Stimulated activated memory B cell treated with anti-CD40 and anti-IgM and Interleukin-4, amounts not matched to agents 10 μg/mL and 1 μg/mL and 100 μg/mL, for 72 hours (primary cell): Measurements from ENCODE around the gene DCDC2B.
"Not testable (repeated sequence)": the region's sequence is repeated elsewhere in the genome, so short reads cannot be mapped to it uniquely, and the experiment has no call there.

Experiments
- ATAC-seq: fragments of 150-1000 bp; cut with Tn5 transposase; 2 replicates; pipeline ENCODE4 v1.10.0; 2021
- H3K27ac Mint-ChIP-seq: one replicate; pipeline ENCODE4 v1.8.0; 2022; ENCODE audit warnings: mild to moderate bottlenecking, mixed read lengths
- H3K27me3 Mint-ChIP-seq: one replicate; pipeline ENCODE4 v1.8.0; 2022; ENCODE audit warnings: mixed read lengths
- H3K36me3 Mint-ChIP-seq: one replicate; pipeline ENCODE4 v1.8.0; 2022; ENCODE audit warnings: mixed read lengths
- H3K4me1 Mint-ChIP-seq: one replicate; pipeline ENCODE4 v1.8.0; 2022; ENCODE audit warnings: mixed read lengths
- H3K4me3 Mint-ChIP-seq: one replicate; pipeline ENCODE4 v1.8.0; 2022; ENCODE audit warnings: mild to moderate bottlenecking, moderate library complexity, mixed read lengths
- H3K9me3 Mint-ChIP-seq: one replicate; pipeline ENCODE4 v1.8.0; 2022; ENCODE audit warnings: mixed read lengths

Gene DCDC2B

DNA sequence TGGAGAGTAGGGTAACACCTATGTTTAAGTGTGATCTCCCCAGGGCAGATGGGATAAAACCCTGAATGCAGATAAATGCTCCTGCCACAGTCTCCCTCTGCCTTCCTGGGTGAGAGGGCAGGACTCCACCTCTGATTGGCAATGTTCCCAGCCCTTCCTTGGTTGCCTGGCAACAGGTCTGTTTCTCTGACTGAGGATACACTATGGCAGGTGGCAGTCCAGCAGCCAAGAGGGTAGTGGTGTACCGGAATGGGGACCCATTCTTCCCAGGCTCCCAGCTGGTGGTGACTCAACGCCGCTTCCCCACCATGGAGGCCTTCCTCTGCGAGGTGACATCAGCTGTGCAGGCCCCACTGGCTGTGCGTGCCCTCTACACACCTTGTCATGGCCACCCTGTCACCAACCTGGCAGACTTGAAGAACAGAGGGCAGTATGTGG lies at the start of gene DCDC2B:
Gene DCDC2B, plus strand, starts transcription at position 199 of the 438 bp plus-strand sequence. Its CDS starts 5 bp downstream, at position 204.
- Mint-ChIP-seq H3K27ac (peak within 1 kb of the TSS; percentile 52), H3K4me1 (peaks cover 59% of the 10 kb centered on the region), H3K4me3 (no peak within 1 kb of the TSS), H3K9me3 (no peaks in the 10 kb centered on the region), H3K27me3 (no peaks in the 10 kb centered on the region), H3K36me3 (peaks cover 5% of the 10 kb centered on the region)
- ATAC-seq = no peak

- Mint-ChIP-seq H3K4me1 (peaks cover 6% of the 10 kb centered on the region), H3K27me3 (no peaks in the 10 kb centered on the region), H3K9me3 (no peaks in the 10 kb centered on the region), H3K27ac (peak overlapping the region; percentile 17), H3K36me3 (peaks cover 46% of the 10 kb centered on the region), H3K4me3 (no peak overlapping the region)
- peak; percentile 81 for ATAC-seq
Observed at GRCh38 chr1:32159189-32159588, 49.7 kb upstream of the DCDC2B start.

DNA sequence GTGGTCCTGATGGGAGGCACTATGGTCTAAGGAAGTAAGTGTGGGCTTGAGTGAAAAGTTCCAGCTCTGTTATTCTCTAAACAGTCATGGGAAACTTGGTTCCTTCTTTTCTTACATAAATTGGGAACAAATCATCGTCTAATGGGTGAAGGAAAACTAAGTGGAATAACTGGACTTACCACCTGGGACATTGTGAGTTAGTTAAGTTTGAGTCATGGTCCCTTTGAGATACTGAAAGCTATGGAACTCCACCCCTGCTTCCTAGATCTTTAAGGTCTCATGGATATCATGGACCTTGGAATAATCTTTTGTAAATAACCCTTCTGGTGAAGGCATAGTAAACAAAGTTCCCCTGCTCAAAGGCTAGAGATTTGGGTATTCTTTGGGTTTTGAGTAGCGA lies 45.5 kb upstream of the DCDC2B start:
- Mint-ChIP-seq H3K9me3 (no peaks in the 10 kb centered on the region), H3K36me3 (peaks cover 48% of the 10 kb centered on the region), H3K4me1 (no peaks in the 10 kb centered on the region), H3K4me3 (no peak overlapping the region), H3K27me3 (no peaks in the 10 kb centered on the region), H3K27ac (no peak overlapping the region)
- no peak for ATAC-seq

DNA sequence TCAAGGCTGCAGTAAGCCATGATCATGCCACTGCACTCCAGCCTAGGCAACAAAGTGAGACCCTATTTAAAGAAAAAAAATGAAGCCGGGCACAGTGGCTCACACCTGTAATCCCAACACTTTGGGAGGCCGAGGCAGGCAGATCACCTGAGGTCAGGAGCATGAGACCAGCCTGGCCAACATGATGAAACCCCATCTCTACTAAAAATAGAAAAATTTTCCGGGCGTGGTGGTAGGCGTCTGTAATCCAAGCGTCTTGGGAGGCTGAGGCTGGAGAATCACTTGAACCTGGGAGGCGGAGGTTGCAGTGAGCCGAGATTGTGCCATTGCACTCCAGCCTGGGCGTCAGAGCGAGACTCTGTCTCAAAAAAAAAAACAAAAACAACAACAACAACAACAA lies 43.3 kb upstream of the DCDC2B start:
- H3K36me3 Mint-ChIP-seq = peaks cover 58% of the 10 kb centered on the region
- not testable (repeated sequence) for H3K4me1 Mint-ChIP-seq, H3K4me3 Mint-ChIP-seq, H3K27me3 Mint-ChIP-seq, ATAC-seq, H3K27ac Mint-ChIP-seq, H3K9me3 Mint-ChIP-seq

- Mint-ChIP-seq H3K4me3 (no peak overlapping the region), H3K27ac (no peak overlapping the region)
- ATAC-seq = no peak
Observed at GRCh38 chr1:32170991-32171390, 37.9 kb upstream of the DCDC2B start.

DNA sequence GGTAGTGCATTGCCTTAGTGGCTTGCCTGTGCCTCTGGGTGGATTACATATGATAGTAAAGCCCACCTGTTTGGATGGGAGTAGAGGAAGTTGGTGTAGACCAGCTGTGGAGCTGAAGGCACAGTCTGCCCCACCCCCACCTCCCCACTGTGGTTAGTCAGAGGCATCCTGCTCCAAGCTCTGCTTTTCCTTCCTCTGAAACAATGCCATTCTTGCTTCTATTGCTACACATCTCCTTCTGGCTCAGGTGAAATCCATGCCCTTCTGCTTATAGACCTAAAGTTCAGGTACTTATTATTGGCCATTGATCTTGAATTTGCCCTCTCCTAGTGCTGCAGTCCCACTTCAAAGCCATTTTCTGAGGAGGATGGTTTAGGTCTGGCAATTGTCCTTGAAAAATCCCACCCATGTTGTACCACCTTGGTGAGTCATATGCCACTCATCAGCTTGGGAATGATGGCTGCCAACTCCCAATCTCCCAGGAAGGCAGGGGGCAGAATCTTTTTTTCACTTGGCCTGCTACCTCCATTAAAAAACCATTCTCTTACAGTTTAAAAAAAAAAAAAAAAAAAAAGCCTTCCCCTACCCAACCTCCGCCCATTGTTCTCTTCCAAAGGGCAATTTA lies 36.2 kb upstream of the DCDC2B start:
- H3K27ac Mint-ChIP-seq = no peak overlapping the region
- no peak overlapping the region for H3K4me3 Mint-ChIP-seq
- H3K27me3 Mint-ChIP-seq = no peaks in the 10 kb centered on the region
- H3K9me3 Mint-ChIP-seq = no peaks in the 10 kb centered on the region
- peaks cover 56% of the 10 kb centered on the region for H3K36me3 Mint-ChIP-seq
- no peak for ATAC-seq
- H3K4me1 Mint-ChIP-seq = no peaks in the 10 kb centered on the region

More at GRCh38 chr1:32170991-32171390, 37.9 kb upstream of the DCDC2B start:
- H3K36me3 Mint-ChIP-seq = peaks cover 68% of the 10 kb centered on the region
- no peaks in the 10 kb centered on the region for H3K9me3 Mint-ChIP-seq
- no peaks in the 10 kb centered on the region for H3K27me3 Mint-ChIP-seq
- no peaks in the 10 kb centered on the region for H3K4me1 Mint-ChIP-seq

- peaks cover 38% of the 10 kb centered on the region for H3K36me3 Mint-ChIP-seq
- peak overlapping the region; percentile 97 for H3K4me3 Mint-ChIP-seq
- peaks cover 36% of the 10 kb centered on the region for H3K4me1 Mint-ChIP-seq
Observed at GRCh38 chr1:32178380-32179192, 30.3 kb upstream of the DCDC2B start.

DNA sequence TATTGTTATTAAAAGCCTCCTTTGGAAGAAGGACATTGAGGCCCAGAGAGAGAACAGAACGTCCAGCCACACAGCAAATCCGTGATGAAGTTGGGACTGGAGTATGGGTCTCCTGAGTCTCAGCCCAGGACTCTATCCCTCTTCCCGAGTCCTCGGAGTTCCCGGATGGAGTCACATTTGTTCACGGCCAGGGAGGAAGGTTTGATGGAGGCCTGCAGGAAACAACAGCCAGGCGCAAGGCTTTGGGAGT lies 29.8 kb upstream of the DCDC2B start:
- H3K27me3 Mint-ChIP-seq = no peaks in the 10 kb centered on the region
- H3K4me3 Mint-ChIP-seq = peak overlapping the region; percentile 97
- H3K4me1 Mint-ChIP-seq = peaks cover 40% of the 10 kb centered on the region
- H3K9me3 Mint-ChIP-seq = no peaks in the 10 kb centered on the region
- peaks cover 37% of the 10 kb centered on the region for H3K36me3 Mint-ChIP-seq
- no peak for ATAC-seq
- peak overlapping the region; percentile 99 for H3K27ac Mint-ChIP-seq

More at GRCh38 chr1:32178380-32179192, 30.3 kb upstream of the DCDC2B start:
- H3K27ac Mint-ChIP-seq = peak overlapping the region; percentile 99
- ATAC-seq = no peak
- no peaks in the 10 kb centered on the region for H3K27me3 Mint-ChIP-seq
- H3K9me3 Mint-ChIP-seq = no peaks in the 10 kb centered on the region

- Mint-ChIP-seq H3K36me3 (peaks cover 37% of the 10 kb centered on the region), H3K4me1 (peaks cover 45% of the 10 kb centered on the region), H3K27ac (peak within 1 kb of the TSS; percentile 99), H3K27me3 (no peaks in the 10 kb centered on the region), H3K9me3 (no peaks in the 10 kb centered on the region), H3K4me3 (peak within 1 kb of the TSS; percentile 97)
- peak; percentile 96 for ATAC-seq
Observed at GRCh38 chr1:32179443-32180185, 29.3 kb upstream of the DCDC2B start, which contains the start of gene TXLNA. Gene TXLNA, plus strand, starts transcription at chr1:32179675. Its CDS starts 671 bp downstream, at chr1:32180346.

GRCh38 chr1:32180186-32181060 lies 28.5 kb upstream of the DCDC2B start:
- peaks cover 49% of the 10 kb centered on the region for H3K4me1 Mint-ChIP-seq
- peaks cover 42% of the 10 kb centered on the region for H3K36me3 Mint-ChIP-seq
- no peaks in the 10 kb centered on the region for H3K27me3 Mint-ChIP-seq
- H3K27ac Mint-ChIP-seq = peak overlapping the region; percentile 99
- no peaks in the 10 kb centered on the region for H3K9me3 Mint-ChIP-seq
- peak; percentile 46 for ATAC-seq
- peak overlapping the region; percentile 97 for H3K4me3 Mint-ChIP-seq

GRCh38 chr1:32181065-32181464 lies 27.8 kb upstream of the DCDC2B start:
- Mint-ChIP-seq H3K4me3 (peak overlapping the region; percentile 97), H3K4me1 (peaks cover 53% of the 10 kb centered on the region), H3K27ac (peak overlapping the region; percentile 99), H3K9me3 (no peaks in the 10 kb centered on the region), H3K27me3 (no peaks in the 10 kb centered on the region), H3K36me3 (peaks cover 46% of the 10 kb centered on the region)
- no peak for ATAC-seq

GRCh38 chr1:32181563-32181962 lies 27.3 kb upstream of the DCDC2B start:
- peaks cover 58% of the 10 kb centered on the region for H3K4me1 Mint-ChIP-seq
- ATAC-seq = no peak
- peaks cover 51% of the 10 kb centered on the region for H3K36me3 Mint-ChIP-seq

DNA sequence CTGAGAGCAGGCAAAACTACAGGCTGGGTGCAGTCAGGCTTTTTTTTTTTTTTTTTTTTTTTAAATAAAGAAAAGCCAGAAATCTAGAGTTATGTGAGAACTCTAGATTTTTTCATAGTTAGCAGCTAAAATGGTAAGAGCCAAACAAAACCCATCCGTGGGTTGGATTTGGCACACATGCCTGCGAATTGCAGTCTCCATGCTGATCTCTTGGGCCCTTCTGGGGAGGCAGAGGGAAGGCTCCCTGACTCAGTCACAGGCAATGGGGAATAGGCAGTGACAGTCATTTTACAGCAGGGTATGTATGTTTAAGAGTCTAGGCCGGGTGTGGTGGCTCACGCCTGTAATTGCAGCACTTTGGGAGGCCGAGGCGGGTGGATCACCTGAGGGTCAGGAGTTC lies 26.8 kb upstream of the DCDC2B start:
- Mint-ChIP-seq H3K27ac (no peak overlapping the region), H3K4me3 (peak overlapping the region; percentile 38), H3K27me3 (no peaks in the 10 kb centered on the region), H3K4me1 (peaks cover 60% of the 10 kb centered on the region), H3K9me3 (no peaks in the 10 kb centered on the region), H3K36me3 (peaks cover 54% of the 10 kb centered on the region)
- ATAC-seq = no peak

More at GRCh38 chr1:32181563-32181962, 27.3 kb upstream of the DCDC2B start:
- Mint-ChIP-seq H3K4me3 (peak overlapping the region; percentile 97), H3K9me3 (no peaks in the 10 kb centered on the region), H3K27ac (peak overlapping the region; percentile 99), H3K27me3 (no peaks in the 10 kb centered on the region)

DNA sequence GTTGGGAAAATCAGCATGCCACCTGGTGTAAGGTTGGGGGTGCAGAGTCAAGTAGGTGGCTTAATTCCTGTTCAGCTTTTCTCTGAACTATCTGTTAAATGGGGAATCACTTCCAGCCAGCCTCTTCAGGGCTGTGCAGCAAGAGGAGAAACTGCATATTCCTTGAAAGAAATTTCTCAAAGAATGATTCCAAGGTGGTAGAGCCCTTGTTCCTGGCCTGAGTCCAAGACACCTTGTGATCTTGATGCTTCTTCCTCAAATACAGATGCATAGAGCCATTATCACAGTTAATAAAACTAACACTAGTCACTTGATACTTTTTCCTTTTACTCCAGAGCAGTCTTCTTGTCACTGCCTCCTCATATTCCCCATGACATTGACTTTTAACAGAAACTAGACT lies 24.2 kb upstream of the DCDC2B start:
- peaks cover 58% of the 10 kb centered on the region for H3K4me1 Mint-ChIP-seq
- H3K36me3 Mint-ChIP-seq = peaks cover 66% of the 10 kb centered on the region
- ATAC-seq = no peak
- no peak overlapping the region for H3K27ac Mint-ChIP-seq
- H3K4me3 Mint-ChIP-seq = no peak overlapping the region
- H3K9me3 Mint-ChIP-seq = no peaks in the 10 kb centered on the region
- no peaks in the 10 kb centered on the region for H3K27me3 Mint-ChIP-seq
